ENCODE data around the gene TMEM163. TPM values are rescaled to one million over a fixed set of nuclear protein-coding genes. Genes with fewer than 3 reads are reported as not detected.
"Not testable (repeated sequence)": the region's sequence is repeated elsewhere in the genome, so short reads cannot be mapped to it uniquely, and the experiment has no call there.

Gene TMEM163
- total RNA-seq, 3 donors from 2014 or later, result 0.13 to 0.20 (median 0.14) TPM

GRCh38 chr2:134737671-134738070 is 18.9 kb upstream of the TMEM163 start:
- no peaks in the 10 kb centered on the region for H3K4me1 Mint-ChIP-seq (ENCODE audit: low read depth)
- no peak overlapping the region for H3K4me3 Mint-ChIP-seq
- no peaks in the 10 kb centered on the region for H3K9me3 Mint-ChIP-seq
- H3K27me3 Mint-ChIP-seq (ENCODE audit: low read depth), result peaks cover 21% of the 10 kb centered on the region
- DNase-seq (no peak), ATAC-seq (no peak)
- H3K36me3 Mint-ChIP-seq (ENCODE audit: insufficient read depth), result no peaks in the 10 kb centered on the region

GRCh38 chr2:134736167-134736880 is 17.5 kb upstream of the TMEM163 start:
- Mint-ChIP-seq H3K4me1 (ENCODE audit: low read depth) (no peaks in the 10 kb centered on the region), H3K27me3 (ENCODE audit: low read depth) (peaks cover 21% of the 10 kb centered on the region), H3K36me3 (ENCODE audit: insufficient read depth) (no peaks in the 10 kb centered on the region), H3K4me3 (no peak overlapping the region), H3K9me3 (no peaks in the 10 kb centered on the region)
- ATAC-seq, result no peak
- DNase-seq, result no peak

GRCh38 chr2:134728163-134728562 is 9.4 kb upstream of the TMEM163 start:
- H3K4me1 Mint-ChIP-seq (ENCODE audit: low read depth), result no peaks in the 10 kb centered on the region

GRCh38 chr2:134727385-134727784 is 8.6 kb upstream of the TMEM163 start:
- H3K27me3 Mint-ChIP-seq (ENCODE audit: low read depth), result peaks cover 13% of the 10 kb centered on the region
- H3K9me3 Mint-ChIP-seq, result no peaks in the 10 kb centered on the region
- H3K36me3 Mint-ChIP-seq (ENCODE audit: insufficient read depth), result no peaks in the 10 kb centered on the region
- no peak overlapping the region for H3K4me3 Mint-ChIP-seq
- ATAC-seq (no peak), DNase-seq (no peak)
- H3K4me1 Mint-ChIP-seq (ENCODE audit: low read depth), result no peaks in the 10 kb centered on the region

More at GRCh38 chr2:134728163-134728562, 9.4 kb upstream of the TMEM163 start:
- H3K27me3 Mint-ChIP-seq (ENCODE audit: low read depth), result peaks cover 10% of the 10 kb centered on the region
- DNase-seq (no peak), ATAC-seq (no peak)
- no peaks in the 10 kb centered on the region for H3K36me3 Mint-ChIP-seq (ENCODE audit: insufficient read depth)
- no peak overlapping the region for H3K4me3 Mint-ChIP-seq
- no peaks in the 10 kb centered on the region for H3K9me3 Mint-ChIP-seq

- Mint-ChIP-seq H3K9me3 (no peaks in the 10 kb centered on the region), H3K4me3 (no peak overlapping the region), H3K27me3 (ENCODE audit: low read depth) (peaks cover 19% of the 10 kb centered on the region), H3K4me1 (ENCODE audit: low read depth) (no peaks in the 10 kb centered on the region), H3K36me3 (ENCODE audit: insufficient read depth) (no peaks in the 10 kb centered on the region)
- DNase-seq, result no peak
- no peak for ATAC-seq
Observed at GRCh38 chr2:134726645-134727044, 7.8 kb upstream of the TMEM163 start.

GRCh38 chr2:134725876-134726275 is 7.1 kb upstream of the TMEM163 start:
- DNase-seq, result no peak
- Mint-ChIP-seq H3K4me3 (no peak overlapping the region), H3K36me3 (ENCODE audit: insufficient read depth) (no peaks in the 10 kb centered on the region), H3K9me3 (no peaks in the 10 kb centered on the region), H3K4me1 (ENCODE audit: low read depth) (no peaks in the 10 kb centered on the region), H3K27me3 (ENCODE audit: low read depth) (peaks cover 25% of the 10 kb centered on the region)
- no peak for ATAC-seq

GRCh38 chr2:134724341-134724740 is 5.5 kb upstream of the TMEM163 start:
- H3K4me3 Mint-ChIP-seq, result no peak overlapping the region
- H3K4me1 Mint-ChIP-seq (ENCODE audit: low read depth), result peaks cover 3% of the 10 kb centered on the region
- DNase-seq (no peak), ATAC-seq (no peak)
- H3K36me3 Mint-ChIP-seq (ENCODE audit: insufficient read depth), result no peaks in the 10 kb centered on the region
- peaks cover 40% of the 10 kb centered on the region for H3K27me3 Mint-ChIP-seq (ENCODE audit: low read depth)
- no peaks in the 10 kb centered on the region for H3K9me3 Mint-ChIP-seq

- H3K9me3 Mint-ChIP-seq; H3K36me3 Mint-ChIP-seq (ENCODE audit: insufficient read depth); H3K4me1 Mint-ChIP-seq (ENCODE audit: low read depth); ATAC-seq; H3K4me3 Mint-ChIP-seq; DNase-seq: not testable (repeated sequence)
- peaks cover 41% of the 10 kb centered on the region for H3K27me3 Mint-ChIP-seq (ENCODE audit: low read depth)
Observed at GRCh38 chr2:134723742-134724141, 4.9 kb upstream of the TMEM163 start.

- H3K27me3 Mint-ChIP-seq (ENCODE audit: low read depth), result peaks cover 43% of the 10 kb centered on the region
- no peak overlapping the region for H3K4me3 Mint-ChIP-seq
- H3K36me3 Mint-ChIP-seq (ENCODE audit: insufficient read depth), result no peaks in the 10 kb centered on the region
- no peak for DNase-seq
- H3K9me3 Mint-ChIP-seq, result no peaks in the 10 kb centered on the region
- no peak for ATAC-seq
- peaks cover 4% of the 10 kb centered on the region for H3K4me1 Mint-ChIP-seq (ENCODE audit: low read depth)
Observed at GRCh38 chr2:134722728-134723127, 3.9 kb upstream of the TMEM163 start.

GRCh38 chr2:134721596-134721995 is 2.8 kb upstream of the TMEM163 start:
- ATAC-seq (no peak), DNase-seq (no peak)
- H3K9me3 Mint-ChIP-seq, result no peaks in the 10 kb centered on the region
- peaks cover 47% of the 10 kb centered on the region for H3K27me3 Mint-ChIP-seq (ENCODE audit: low read depth)
- H3K36me3 Mint-ChIP-seq (ENCODE audit: insufficient read depth), result no peaks in the 10 kb centered on the region
- H3K4me3 Mint-ChIP-seq, result no peak overlapping the region
- H3K4me1 Mint-ChIP-seq (ENCODE audit: low read depth), result peaks cover 11% of the 10 kb centered on the region

- Mint-ChIP-seq H3K4me1 (ENCODE audit: low read depth) (peaks cover 27% of the 10 kb centered on the region), H3K4me3 (peak overlapping the region; percentile 72), H3K9me3 (no peaks in the 10 kb centered on the region), H3K27me3 (ENCODE audit: low read depth) (peaks cover 68% of the 10 kb centered on the region), H3K36me3 (ENCODE audit: insufficient read depth) (no peaks in the 10 kb centered on the region)
- ATAC-seq, result peak; percentile 30 to 36
- peak; percentile 11 for DNase-seq
Observed at GRCh38 chr2:134718023-134718816, 580 bp downstream of the TMEM163 start.

GRCh38 chr2:134717286-134718022 is 1.3 kb downstream of the TMEM163 start:
- Mint-ChIP-seq H3K4me1 (ENCODE audit: low read depth) (peaks cover 27% of the 10 kb centered on the region), H3K36me3 (ENCODE audit: insufficient read depth) (no peaks in the 10 kb centered on the region), H3K4me3 (peak overlapping the region; percentile 72), H3K9me3 (no peaks in the 10 kb centered on the region), H3K27me3 (ENCODE audit: low read depth) (peaks cover 64% of the 10 kb centered on the region)
- ATAC-seq, result no peak
- no peak for DNase-seq

GRCh38 chr2:134716721-134717243 is 2.0 kb downstream of the TMEM163 start:
- Mint-ChIP-seq H3K36me3 (ENCODE audit: insufficient read depth) (no peaks in the 10 kb centered on the region), H3K9me3 (no peaks in the 10 kb centered on the region), H3K27me3 (ENCODE audit: low read depth) (peaks cover 64% of the 10 kb centered on the region), H3K4me1 (ENCODE audit: low read depth) (peaks cover 27% of the 10 kb centered on the region), H3K4me3 (peak overlapping the region; percentile 72)
- DNase-seq (no peak), ATAC-seq (no peak)

- Mint-ChIP-seq H3K4me3 (no peak overlapping the region), H3K27me3 (ENCODE audit: low read depth) (peaks cover 64% of the 10 kb centered on the region), H3K9me3 (no peaks in the 10 kb centered on the region), H3K36me3 (ENCODE audit: insufficient read depth) (no peaks in the 10 kb centered on the region), H3K4me1 (ENCODE audit: low read depth) (peaks cover 27% of the 10 kb centered on the region)
- DNase-seq (no peak), ATAC-seq (no peak)
Observed at GRCh38 chr2:134715932-134716643, 2.7 kb downstream of the TMEM163 start.

All from activated T-cell treated with anti-CD3 and anti-CD28 coated beads, Interleukin-2, amount 50 U/mL, for 4 hours (primary cell).